Breast epithelium (tissue), 4 donors: ENCODE measurements around the gene RHBDL3. TPM values are rescaled to one million over a fixed set of nuclear protein-coding genes. Genes with fewer than 3 reads are reported as not detected.

Source experiments
- DNase-seq, 2 donors: peaks; one replicate each; pipeline ENCODE4 v3.0.0-alpha.2; 2019; ENCODE audit warnings: low spot score in 2 of 2
- H3K27ac ChIP-seq, 2 donors: fragments of 200-600 bp; sonication (generic) in 1 of 2; one replicate each; pipeline ENCODE4 v1.5.1; 2016 to 2019; ENCODE audit warnings: mild to moderate bottlenecking in 1 of 2
- H3K27me3 ChIP-seq, 2 donors: fragments of 200-600 bp; sonication (generic) in 1 of 2; one replicate each; pipeline versions ENCODE4 v1.5.1 to v1.6.0; 2017 to 2019; ENCODE audit warnings: control low read depth in 1 of 2, mild to moderate bottlenecking in 1 of 2
- H3K36me3 ChIP-seq: fragments of 200-600 bp; one replicate; pipeline ENCODE4 v1.5.1; 2019
- H3K4me1 ChIP-seq, 2 donors: fragments of 200-600 bp; sonication (generic); one replicate each; pipeline ENCODE4 v1.5.1; 2016 to 2019; ENCODE audit warnings: control low read depth in 1 of 2
- H3K4me3 ChIP-seq, 3 donors: fragments of 200-600 bp; sonication (generic); 1 replicate in 2 of 3; 2 replicates in 1 of 3; pipeline ENCODE4 v1.5.1; 2016 to 2019; ENCODE audit warnings: mild to moderate bottlenecking in 3 of 3, moderate library complexity in 2 of 3
- H3K9me3 ChIP-seq, 2 donors: fragments of 200-600 bp; sonication (generic) in 1 of 2; one replicate each; pipeline ENCODE4 v1.5.1; 2016 to 2019; ENCODE audit warnings: control low read depth in 1 of 2
- POLR2A ChIP-seq: fragments of 450-650 bp; IDR thresholded peaks from one replicate; pipeline ENCODE4 v1.6.1; 2016; ENCODE audit warnings: antibody characterized with exemption, mild to moderate bottlenecking, moderate library complexity
- POLR2AphosphoS5 ChIP-seq, 3 donors: sonication (generic); formaldehyde crosslinking; IDR thresholded peaks; one replicate each; pipeline ENCODE4 v1.6.1; 2017; ENCODE audit warnings: antibody characterized with exemption in 3 of 3
- intact Hi-C: fragments of 100-400 bp; cut with DNase I; formaldehyde crosslinking; loops from one replicate; pipeline ENCODE4 v1.15.1; 2023; ENCODE audit warnings: low total_unique reads
- total RNA-seq, 3 donors: library from RNA; depleted of rRNA; stranded (reverse); fragments of >200 nt; gene quantifications; one replicate each; pipeline ENCODE4 v1.1.0, GENCODE V29; 2016
- TF ChIP-seq, protein P1 (sequence below), 3 donors: fragments of 450-650 bp; IDR thresholded peaks; one replicate each; pipeline ENCODE4 v1.5.1; 2016 to 2017; ENCODE audit warnings: antibody characterized with exemption in 3 of 3, mild to moderate bottlenecking in 3 of 3, moderate library complexity in 3 of 3

The RHBDL3 gene
- total RNA-seq, 3 donors from 2014 or later: 0.16 to 2.0 (median 0.73) TPM

GRCh38 chr17:32235588-32235987 is 30.0 kb upstream of the RHBDL3 start:
- Histone ChIP-seq H3K9me3 (no peaks in the 10 kb centered on the region), H3K4me3 (no peak overlapping the region), H3K27me3 (no peaks in the 10 kb centered on the region), H3K27ac (no peak overlapping the region), H3K36me3 (no peaks in the 10 kb centered on the region), H3K4me1 (no peaks in the 10 kb centered on the region)
- no peak for DNase-seq
- TF ChIP-seq, protein P1, sequence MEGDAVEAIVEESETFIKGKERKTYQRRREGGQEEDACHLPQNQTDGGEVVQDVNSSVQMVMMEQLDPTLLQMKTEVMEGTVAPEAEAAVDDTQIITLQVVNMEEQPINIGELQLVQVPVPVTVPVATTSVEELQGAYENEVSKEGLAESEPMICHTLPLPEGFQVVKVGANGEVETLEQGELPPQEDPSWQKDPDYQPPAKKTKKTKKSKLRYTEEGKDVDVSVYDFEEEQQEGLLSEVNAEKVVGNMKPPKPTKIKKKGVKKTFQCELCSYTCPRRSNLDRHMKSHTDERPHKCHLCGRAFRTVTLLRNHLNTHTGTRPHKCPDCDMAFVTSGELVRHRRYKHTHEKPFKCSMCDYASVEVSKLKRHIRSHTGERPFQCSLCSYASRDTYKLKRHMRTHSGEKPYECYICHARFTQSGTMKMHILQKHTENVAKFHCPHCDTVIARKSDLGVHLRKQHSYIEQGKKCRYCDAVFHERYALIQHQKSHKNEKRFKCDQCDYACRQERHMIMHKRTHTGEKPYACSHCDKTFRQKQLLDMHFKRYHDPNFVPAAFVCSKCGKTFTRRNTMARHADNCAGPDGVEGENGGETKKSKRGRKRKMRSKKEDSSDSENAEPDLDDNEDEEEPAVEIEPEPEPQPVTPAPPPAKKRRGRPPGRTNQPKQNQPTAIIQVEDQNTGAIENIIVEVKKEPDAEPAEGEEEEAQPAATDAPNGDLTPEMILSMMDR (IDR thresholded peaks at IDR 0.05): no peak
- TF ChIP-seq POLR2A (no peak), POLR2AphosphoS5 (IDR thresholded peaks at IDR 0.05) (no peak)
- intact Hi-C loops: no loop called here

- Histone ChIP-seq H3K4me1 (no peaks in the 10 kb centered on the region), H3K27me3 (no peaks in the 10 kb centered on the region), H3K9me3 (no peaks in the 10 kb centered on the region), H3K36me3 (no peaks in the 10 kb centered on the region), H3K4me3 (no peak overlapping the region), H3K27ac (no peak overlapping the region)
- DNase-seq: no peak
- intact Hi-C loops: no loop called here
- TF ChIP-seq, protein P1 (IDR thresholded peaks at IDR 0.05): no peak
- no peak for TF ChIP-seq POLR2AphosphoS5 (IDR thresholded peaks at IDR 0.05)
- no peak for TF ChIP-seq POLR2A
These were observed 26.2 kb upstream of the RHBDL3 start for GRCh38 chr17:32239456-32239855.

GRCh38 chr17:32240750-32241149 is 24.9 kb upstream of the RHBDL3 start:
- no peak for TF ChIP-seq POLR2A

GRCh38 chr17:32241640-32242039 is 24.0 kb upstream of the RHBDL3 start:
- TF ChIP-seq POLR2AphosphoS5 (IDR thresholded peaks at IDR 0.05) (no peak), POLR2A (no peak)
- TF ChIP-seq, protein P1 (IDR thresholded peaks at IDR 0.05): no peak
- intact Hi-C loops: no loop called here
- Histone ChIP-seq H3K36me3 (no peaks in the 10 kb centered on the region), H3K27ac (no peak overlapping the region), H3K9me3 (no peaks in the 10 kb centered on the region), H3K4me1 (no peaks in the 10 kb centered on the region), H3K27me3 (no peaks in the 10 kb centered on the region), H3K4me3 (no peak overlapping the region)
- no peak for DNase-seq

More at GRCh38 chr17:32240750-32241149, 24.9 kb upstream of the RHBDL3 start:
- H3K27me3 ChIP-seq: no peaks in the 10 kb centered on the region
- DNase-seq: no peak
- no peaks in the 10 kb centered on the region for H3K36me3 ChIP-seq
- no peak overlapping the region for H3K4me3 ChIP-seq
- no peaks in the 10 kb centered on the region for H3K4me1 ChIP-seq
- no peaks in the 10 kb centered on the region for H3K9me3 ChIP-seq
- no peak overlapping the region for H3K27ac ChIP-seq
- intact Hi-C loops: no loop called here

GRCh38 chr17:32249475-32249874 is 16.2 kb upstream of the RHBDL3 start:
- no peaks in the 10 kb centered on the region for H3K4me1 ChIP-seq
- no peak for TF ChIP-seq POLR2A
- TF ChIP-seq POLR2AphosphoS5 (IDR thresholded peaks at IDR 0.05): no peak
- TF ChIP-seq, protein P1 (IDR thresholded peaks at IDR 0.05): no peak
- H3K27me3 ChIP-seq: no peaks in the 10 kb centered on the region
- H3K36me3 ChIP-seq: no peaks in the 10 kb centered on the region
- intact Hi-C loops: no loop called here
- no peak overlapping the region for H3K4me3 ChIP-seq
- no peak overlapping the region for H3K27ac ChIP-seq
- no peak for DNase-seq
- H3K9me3 ChIP-seq: no peaks in the 10 kb centered on the region

GRCh38 chr17:32253117-32253611 is 12.5 kb upstream of the RHBDL3 start:
- DNase-seq: peak; percentile 63 to 77
- Histone ChIP-seq H3K27me3 (no peaks in the 10 kb centered on the region), H3K9me3 (no peaks in the 10 kb centered on the region), H3K4me1 (no peaks in the 10 kb centered on the region), H3K36me3 (no peaks in the 10 kb centered on the region), H3K4me3 (no peak overlapping the region), H3K27ac (no peak overlapping the region)
- TF ChIP-seq POLR2A (no peak), POLR2AphosphoS5 (IDR thresholded peaks at IDR 0.05) (no peak)
- TF ChIP-seq, protein P1 (IDR thresholded peaks at IDR 0.05): peak; percentile 74 to 98 (median 91)
- intact Hi-C loops: no loop called here
